GM18520 (cell line): Measurements from ENCODE around the gene AGAP1.

Source experiments
- ATAC-seq: cut with Tn5 transposase; IDR thresholded peaks from one replicate; pipeline ENCODE4 v1.9.1; 2021; ENCODE audit not compliant: unreplicated experiment

The AGAP1 gene

DNA sequence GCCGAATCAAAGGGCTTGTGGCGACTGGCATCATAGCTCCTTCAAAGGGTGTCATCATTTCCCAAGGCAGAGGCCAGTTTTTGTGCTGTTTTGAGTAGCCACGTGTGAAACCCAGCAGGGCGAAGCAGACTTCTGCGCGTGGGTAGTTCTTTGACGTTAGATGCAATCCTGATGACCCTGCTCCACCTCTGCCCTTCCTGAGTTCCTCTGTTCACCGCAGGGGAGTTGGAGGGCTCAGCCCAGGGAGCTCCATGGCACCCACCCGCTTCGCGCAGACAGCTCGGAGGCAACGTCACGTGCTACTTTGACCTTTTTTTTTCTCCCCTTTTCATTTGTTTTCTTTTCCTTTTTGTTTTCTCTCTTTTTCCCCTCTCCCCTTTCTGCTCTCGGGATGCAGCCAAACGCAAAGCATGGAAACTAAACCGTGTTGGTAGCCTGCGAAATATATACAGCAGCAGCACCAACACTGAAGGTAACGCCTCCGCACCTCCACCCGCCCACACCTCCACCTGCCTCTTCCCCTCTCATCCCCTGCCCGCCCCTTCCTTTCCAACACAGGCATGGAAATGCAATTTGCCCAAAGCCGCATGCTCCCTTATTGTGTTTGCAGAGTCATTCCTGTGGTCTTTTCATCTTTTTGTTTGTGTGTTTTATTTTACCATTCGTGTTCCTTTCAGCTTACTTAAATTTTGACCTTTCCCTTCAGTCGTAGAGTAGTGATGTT is 520.7 kb downstream of the AGAP1 start:
- no peak for ATAC-seq

DNA sequence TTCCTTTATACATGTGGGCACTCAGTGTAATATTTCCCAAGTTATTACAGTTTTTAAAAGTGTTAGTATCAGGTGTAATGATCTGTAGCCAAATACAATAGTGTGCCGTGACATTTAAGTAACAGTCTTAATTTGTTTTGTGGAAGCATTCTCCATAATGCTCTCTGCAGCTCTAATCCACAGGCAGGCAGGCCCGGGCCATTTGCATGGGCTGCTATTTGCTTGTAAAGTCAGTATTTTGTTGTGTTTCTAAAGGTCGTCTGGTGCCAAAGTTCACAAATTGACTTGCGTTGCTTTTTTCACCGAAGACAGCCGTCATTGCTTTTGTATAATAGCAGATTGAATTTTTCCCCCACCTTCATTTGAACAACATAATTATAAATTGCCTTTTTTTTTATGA is 521.3 kb downstream of the AGAP1 start:
- ATAC-seq: no peak

GRCh38 chr2:236016496-236016895 is 522.7 kb downstream of the AGAP1 start:
- ATAC-seq: no peak

DNA sequence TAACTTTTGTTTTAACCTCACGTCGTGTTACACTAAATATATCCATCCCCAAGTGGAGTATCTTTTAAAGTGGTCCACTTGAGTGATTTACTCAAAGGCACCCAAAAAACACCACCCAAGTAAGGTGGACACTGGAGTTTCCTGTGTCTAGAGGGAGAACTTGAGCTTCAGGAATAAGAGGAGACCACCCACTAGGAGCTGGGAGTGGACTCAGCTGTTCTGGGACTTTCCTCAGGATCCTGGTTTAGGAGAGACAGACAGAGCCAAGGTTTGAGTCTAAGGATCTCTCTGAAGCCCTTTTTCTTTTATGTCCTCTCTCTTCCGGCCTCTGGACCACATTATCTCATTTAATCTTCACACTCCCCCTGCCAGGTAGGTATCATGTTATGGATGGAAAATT is 523.6 kb downstream of the AGAP1 start:
- no peak for ATAC-seq

- no peak for ATAC-seq
These were observed 525.6 kb downstream of the AGAP1 start for GRCh38 chr2:236019434-236019833.

DNA sequence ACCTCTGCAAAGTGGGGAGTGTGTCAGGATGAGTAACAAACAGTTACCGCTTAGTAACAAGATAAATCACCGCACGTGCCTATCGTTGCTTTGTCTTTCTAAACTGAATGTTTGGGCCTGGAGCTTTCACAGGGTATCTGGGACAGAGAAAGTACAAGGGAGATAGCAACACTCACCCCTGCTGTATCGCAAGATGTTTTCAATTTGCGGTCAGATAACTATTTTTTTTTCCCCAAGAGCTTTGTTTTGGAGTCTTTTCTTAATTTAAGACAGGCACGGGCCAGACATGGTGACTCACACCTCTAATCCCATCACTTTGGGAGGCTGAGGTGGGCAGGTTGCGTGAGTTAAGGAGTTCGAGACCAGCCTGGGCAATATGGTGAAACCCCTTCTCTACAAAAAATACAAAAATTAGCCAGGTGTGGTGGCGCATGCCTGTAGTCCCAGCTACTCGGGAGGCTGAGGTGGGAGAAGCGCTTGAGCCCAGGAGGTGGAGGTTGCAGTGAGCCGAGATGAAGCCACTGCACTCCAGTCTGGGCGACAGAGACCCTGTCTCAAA is 527.7 kb downstream of the AGAP1 start:
- ATAC-seq: no peak

DNA sequence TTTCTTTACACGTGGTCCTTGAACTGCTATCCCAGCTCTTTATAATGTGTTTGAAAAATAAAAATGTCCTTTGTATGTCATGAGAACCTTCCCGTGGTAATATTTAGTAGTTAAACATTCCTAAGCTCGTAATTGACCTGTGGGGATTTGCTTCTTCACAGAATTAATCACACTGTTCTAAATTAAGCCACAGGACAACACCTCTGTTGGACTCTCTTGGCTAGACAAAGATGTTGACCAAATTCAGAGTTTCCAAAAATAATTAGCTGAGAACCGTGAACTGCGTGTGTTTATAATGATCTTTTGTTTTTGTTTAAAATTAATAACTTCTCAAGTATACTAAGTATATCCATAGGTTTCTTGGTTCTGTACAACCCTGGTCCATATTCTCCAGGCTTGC is 528.3 kb downstream of the AGAP1 start:
- no peak for ATAC-seq

DNA sequence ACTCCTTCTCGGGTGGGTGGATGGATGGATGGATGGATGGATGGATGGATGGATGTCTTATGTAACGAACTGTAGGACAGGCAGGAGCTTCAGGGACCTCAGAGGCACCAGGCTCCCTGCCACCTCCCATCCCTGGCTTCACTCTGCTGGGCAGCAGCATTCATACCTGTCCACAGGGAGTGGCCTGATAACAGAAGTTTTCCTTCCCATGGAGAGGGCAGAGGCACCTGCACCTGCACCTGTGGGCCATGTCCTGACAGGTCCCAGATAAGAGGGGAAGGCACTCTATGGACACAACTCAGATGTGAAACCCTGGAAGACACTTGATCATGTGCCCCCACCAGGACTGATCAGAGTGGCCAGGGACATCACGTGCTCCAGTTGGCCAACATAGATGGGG is 532.0 kb downstream of the AGAP1 start:
- no peak for ATAC-seq

- ATAC-seq: no peak
These were observed 533.0 kb downstream of the AGAP1 start for GRCh38 chr2:236026841-236027240.

DNA sequence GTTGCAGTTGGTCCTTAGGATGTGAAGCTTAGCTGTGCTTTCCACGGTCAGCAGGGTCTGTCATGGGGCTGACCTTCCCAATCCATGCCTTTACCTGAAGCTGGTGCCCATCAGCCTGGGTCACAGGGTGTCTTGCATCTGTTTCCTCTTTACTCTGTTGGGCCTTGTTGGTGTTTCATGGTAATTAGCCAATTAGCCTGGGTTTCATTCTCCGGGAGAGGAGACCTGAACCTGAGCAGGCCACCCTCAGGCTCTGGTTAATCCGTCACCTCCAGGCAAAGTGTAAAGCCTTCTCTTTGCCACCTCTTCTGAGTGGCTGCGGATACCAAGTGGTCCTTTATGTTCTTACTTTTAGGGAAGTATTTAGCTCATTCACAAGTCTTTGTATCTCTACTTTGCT is 534.2 kb downstream of the AGAP1 start:
- ATAC-seq: no peak

DNA sequence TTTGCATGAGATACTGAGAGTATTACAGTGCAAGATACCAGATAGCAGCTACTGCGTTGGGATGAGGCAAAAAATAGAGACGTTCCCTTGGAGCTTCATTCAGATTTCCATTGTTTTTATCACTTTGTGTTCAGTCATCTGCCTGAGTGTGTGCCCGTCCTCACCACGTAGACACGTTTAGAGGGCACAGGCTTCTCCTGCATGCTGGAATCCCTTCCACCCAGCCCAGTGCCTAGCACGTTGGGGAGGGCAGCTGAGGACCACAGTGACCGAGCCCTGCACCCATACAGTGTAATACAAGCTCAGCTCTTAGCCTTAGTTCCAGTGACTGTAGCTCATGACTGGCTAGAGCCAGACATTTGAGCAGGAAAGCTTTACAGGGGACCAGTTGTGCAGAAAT is 539.6 kb downstream of the AGAP1 start:
- no peak for ATAC-seq

DNA sequence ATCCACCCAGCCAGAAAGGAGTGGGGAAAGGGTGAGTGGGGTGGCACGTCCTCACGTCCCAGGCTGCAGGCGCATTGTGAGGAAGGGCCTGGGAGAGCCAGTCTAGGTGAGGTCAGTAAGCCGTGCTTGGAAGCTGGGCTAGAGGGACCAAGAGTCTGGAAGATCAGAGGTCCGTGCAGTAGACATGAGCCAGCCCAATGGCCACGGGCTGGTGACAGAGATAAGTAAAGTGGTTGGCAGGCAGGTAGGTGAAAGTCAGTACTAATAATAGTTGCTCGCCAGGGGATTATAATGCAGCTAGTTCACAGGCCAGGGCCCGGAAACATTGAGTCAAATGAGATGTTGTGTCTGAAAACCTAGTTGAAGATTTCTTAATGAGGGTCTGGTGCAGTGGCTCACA is 541.1 kb downstream of the AGAP1 start:
- no peak for ATAC-seq

- ATAC-seq: no peak
These were observed 542.2 kb downstream of the AGAP1 start for GRCh38 chr2:236036045-236036444.

GRCh38 chr2:236038096-236038495 is 544.3 kb downstream of the AGAP1 start:
- ATAC-seq: no peak

- ATAC-seq: no peak
These were observed 546.9 kb downstream of the AGAP1 start for GRCh38 chr2:236040600-236041328.

- no peak for ATAC-seq
These were observed 547.8 kb downstream of the AGAP1 start for GRCh38 chr2:236041616-236042015.

DNA sequence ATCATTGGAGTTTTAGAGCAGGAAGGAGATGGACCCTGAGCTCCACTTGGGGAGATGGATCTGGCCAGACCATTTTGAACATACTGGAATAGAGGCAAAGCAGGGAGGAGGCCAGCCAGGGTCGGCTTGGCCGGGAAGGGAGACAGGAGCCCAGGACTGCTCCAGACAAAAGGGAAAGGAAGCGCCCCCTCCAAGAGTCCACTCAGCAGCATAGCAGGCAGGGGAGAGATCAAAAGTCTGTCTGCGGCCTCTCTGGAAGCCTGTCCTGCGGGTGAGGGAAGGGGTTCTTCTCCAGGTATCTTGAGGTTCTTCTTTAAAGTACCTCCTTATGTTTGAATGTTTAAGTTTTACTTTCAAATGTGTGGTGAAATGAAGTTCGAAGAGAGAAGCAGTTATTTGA is 548.2 kb downstream of the AGAP1 start:
- no peak for ATAC-seq

- ATAC-seq: no peak
These were observed 550.3 kb downstream of the AGAP1 start for GRCh38 chr2:236044191-236044590.

DNA sequence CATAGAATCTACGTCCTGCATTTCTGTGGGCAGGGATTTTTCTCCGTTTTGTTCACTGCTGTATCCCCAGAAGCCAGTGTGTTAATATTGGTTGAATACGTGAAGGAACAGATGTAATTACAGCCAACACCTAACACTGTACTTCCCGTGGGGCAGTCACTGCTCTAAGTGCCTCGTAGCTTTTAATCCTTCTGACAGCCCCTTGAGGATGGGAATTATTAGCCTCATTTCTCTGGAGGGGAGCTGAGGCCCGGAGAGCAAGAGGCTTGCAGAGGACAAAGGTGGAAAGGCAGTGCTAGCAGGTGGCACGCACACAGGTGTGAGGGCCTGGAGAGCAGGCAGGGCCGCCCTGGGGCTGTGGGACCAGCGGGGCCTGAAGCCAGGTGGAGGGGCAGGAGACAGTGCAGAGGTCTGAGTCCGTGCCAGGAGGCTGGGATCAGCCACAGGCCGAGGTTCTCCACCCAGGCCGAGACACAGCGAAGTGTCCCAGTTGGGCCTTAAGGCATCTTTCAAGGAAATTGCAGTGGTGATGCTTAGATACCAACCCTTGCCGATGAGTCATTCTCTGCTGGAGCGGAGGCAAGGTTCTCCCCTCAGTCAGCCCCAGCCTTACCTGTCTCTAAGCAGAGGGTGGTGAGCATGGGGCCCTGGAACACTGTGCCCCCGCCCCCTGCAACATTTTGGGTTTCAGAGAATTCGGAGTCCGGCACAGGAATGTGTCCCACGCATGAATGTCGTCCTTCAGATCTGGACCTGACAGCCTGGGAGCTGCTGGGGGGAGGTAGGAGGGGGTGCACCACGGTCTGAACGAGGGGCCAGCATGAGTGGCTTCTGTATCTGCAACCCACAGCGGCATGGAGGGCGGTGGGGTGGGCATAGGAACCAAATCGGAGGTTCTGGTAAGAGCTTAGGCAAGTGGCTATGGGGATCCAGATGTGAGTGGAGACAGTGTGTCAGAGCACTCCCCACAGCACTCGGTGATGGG is 551.7 kb downstream of the AGAP1 start:
- no peak for ATAC-seq

- no peak for ATAC-seq
These were observed 552.9 kb downstream of the AGAP1 start for GRCh38 chr2:236046715-236047114.

DNA sequence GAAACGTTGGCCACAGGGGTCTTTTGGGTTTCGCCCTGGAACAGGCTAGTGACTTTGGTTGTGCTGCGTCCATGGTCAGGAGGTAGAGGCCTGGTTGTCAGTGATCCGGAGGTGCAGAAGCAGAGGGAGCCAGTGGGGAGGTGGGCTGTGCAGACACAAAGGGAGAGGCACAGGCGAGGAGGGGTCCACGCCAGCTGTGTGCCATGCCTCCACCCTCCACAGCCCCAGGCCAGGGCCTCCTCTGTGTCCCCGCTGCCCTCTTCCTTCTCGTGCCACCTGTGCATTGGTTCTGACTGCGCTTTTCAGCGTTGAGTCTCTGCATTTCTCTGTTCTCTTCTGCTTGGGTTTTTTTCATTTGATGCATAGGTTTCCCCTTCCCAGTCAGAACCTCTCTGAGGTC is 553.3 kb downstream of the AGAP1 start:
- ATAC-seq: no peak
